HEK293 (cell line): ENCODE results near the gene B2M.

Source experiments
- CTCF ChIA-PET: fragments of 350-600 bp; formaldehyde crosslinking; extraction: SDS; loops from one replicate; lab custom pipeline; 2021; ENCODE audit warnings: antibody characterized with exemption; lab: Yijun Ruan, JAX
- POLR2A ChIA-PET: fragments of 300-600 bp; formaldehyde crosslinking; extraction: SDS; loops from one replicate; lab custom pipeline; 2020; ENCODE audit warnings: antibody characterized with exemption, inconsistent platforms; lab: Yijun Ruan, JAX
- H3K27ac ChIP-seq: fragments of 200-500 bp; sonication (Bioruptor generic); 2 replicates; pipeline ENCODE4 v1.5.1; 2014; ENCODE audit warnings: low read depth, low read length, control low read depth, inconsistent platforms; ENCODE audit errors: extremely low read depth
- H3K36me3 ChIP-seq, 2 experiments: fragments of 200-500 bp in 1 of 2; sonication (Bioruptor generic) in 1 of 2; 1 replicate in 1 of 2; 2 replicates in 1 of 2; pipeline ENCODE4 v1.5.1; 2014 to 2017; ENCODE audit warnings: inconsistent platforms in 2 of 2, low read length in 2 of 2; ENCODE audit not compliant: control insufficient read depth in 2 of 2, insufficient read depth in 1 of 2
- H3K4me1 ChIP-seq: fragments of 200-500 bp; sonication (Bioruptor generic); 2 replicates; pipeline ENCODE4 v1.5.1; 2014; ENCODE audit warnings: mild to moderate bottlenecking, low read length, inconsistent platforms; ENCODE audit not compliant: control insufficient read depth, insufficient read depth
- H3K4me3 ChIP-seq: 2 replicates; pipeline ENCODE4 v1.5.1; 2011; ENCODE audit warnings: low read depth, mild to moderate bottlenecking, control low read depth, low read length, moderate library complexity
- H3K9me3 ChIP-seq: fragments of 200-500 bp; sonication (Bioruptor generic); 2 replicates; pipeline ENCODE4 v1.5.1; 2014; ENCODE audit warnings: low read depth, low read length, inconsistent platforms; ENCODE audit not compliant: control insufficient read depth, insufficient read depth
- CTCF ChIP-seq: fragments of 450-650 bp; formaldehyde crosslinking; IDR thresholded peaks from 2 replicates; pipeline ENCODE4 v1.5.1; 2016; ENCODE audit warnings: missing biosample characterization, missing genetic modification characterization
- GLIS1 ChIP-seq: fragments of 450-650 bp; formaldehyde crosslinking; IDR thresholded peaks from 2 replicates; pipeline ENCODE4 v1.5.1; 2016; ENCODE audit warnings: missing biosample characterization, missing genetic modification characterization
- KLF8 ChIP-seq: fragments of 450-650 bp; formaldehyde crosslinking; IDR thresholded peaks from 2 replicates; pipeline ENCODE4 v1.5.1; 2016; ENCODE audit warnings: missing biosample characterization, missing genetic modification characterization
- ZBTB21 ChIP-seq: fragments of 450-650 bp; formaldehyde crosslinking; IDR thresholded peaks from 2 replicates; pipeline ENCODE4 v1.5.1; 2017; ENCODE audit warnings: missing biosample characterization, missing genetic modification characterization
- ZBTB7A ChIP-seq: fragments of 450-650 bp; formaldehyde crosslinking; IDR thresholded peaks from 2 replicates; pipeline ENCODE4 v1.5.1; 2016; ENCODE audit warnings: low read depth, missing biosample characterization, missing genetic modification characterization
- ZNF114 ChIP-seq: fragments of 450-650 bp; formaldehyde crosslinking; IDR thresholded peaks from 2 replicates; pipeline ENCODE4 v1.5.0; 2017; ENCODE audit warnings: missing biosample characterization, missing genetic modification characterization
- ZNF211 ChIP-seq: fragments of 450-650 bp; formaldehyde crosslinking; IDR thresholded peaks from 2 replicates; pipeline ENCODE4 v1.5.1; 2016; ENCODE audit warnings: low read depth, missing biosample characterization, missing genetic modification characterization
- ZNF214 ChIP-seq: fragments of 450-650 bp; formaldehyde crosslinking; IDR thresholded peaks from 2 replicates; pipeline ENCODE4 v1.5.1; 2017; ENCODE audit warnings: missing biosample characterization, mild to moderate bottlenecking, missing genetic modification characterization, borderline replicate concordance
- ZNF266 ChIP-seq: fragments of 450-650 bp; formaldehyde crosslinking; IDR thresholded peaks from 2 replicates; pipeline ENCODE4 v1.5.1; 2016; ENCODE audit warnings: missing biosample characterization, missing genetic modification characterization, low read depth
- ZNF274 ChIP-seq, 2 experiments: fragments of 200-500 bp in 1 of 2; fragments of 450-650 bp in 1 of 2; sonication (Bioruptor generic) in 1 of 2; formaldehyde crosslinking in 1 of 2; IDR thresholded peaks; 2 replicates each; pipeline versions ENCODE4 v1.5.1 to v1.6.1; 2014 to 2016; ENCODE audit warnings: borderline replicate concordance in 1 of 2, inconsistent platforms in 1 of 2, low read length in 1 of 2, missing biosample characterization in 1 of 2, missing genetic modification characterization in 1 of 2
- ZNF37A ChIP-seq: fragments of 450-650 bp; IDR thresholded peaks from 2 replicates; pipeline ENCODE4 v1.5.1; 2018; ENCODE audit warnings: missing biosample characterization, missing genetic modification characterization
- ZNF394 ChIP-seq: fragments of 450-650 bp; formaldehyde crosslinking; IDR thresholded peaks from 2 replicates; pipeline ENCODE4 v1.5.1; 2016; ENCODE audit warnings: missing biosample characterization, missing genetic modification characterization, mild to moderate bottlenecking, moderate library complexity, borderline replicate concordance
- ZNF449 ChIP-seq: fragments of 450-650 bp; formaldehyde crosslinking; IDR thresholded peaks from 2 replicates; pipeline ENCODE4 v1.5.1; 2017; ENCODE audit warnings: missing biosample characterization, mild to moderate bottlenecking, missing genetic modification characterization, moderate library complexity
- ZNF544 ChIP-seq: fragments of 450-650 bp; formaldehyde crosslinking; IDR thresholded peaks from 2 replicates; pipeline ENCODE4 v1.5.0; 2017; ENCODE audit warnings: missing biosample characterization, missing genetic modification characterization
- ZNF549 ChIP-seq: fragments of 450-650 bp; IDR thresholded peaks from 2 replicates; pipeline ENCODE4 v1.5.1; 2018; ENCODE audit warnings: missing biosample characterization, missing genetic modification characterization, mild to moderate bottlenecking, inconsistent platforms, moderate library complexity
- ZNF555 ChIP-seq: fragments of 450-650 bp; formaldehyde crosslinking; conservative IDR thresholded peaks from 2 replicates; pipeline ENCODE4 v1.5.1; 2017; ENCODE audit warnings: missing biosample characterization, mild to moderate bottlenecking, missing genetic modification characterization, inconsistent platforms
- ZNF571 ChIP-seq: fragments of 450-650 bp; formaldehyde crosslinking; IDR thresholded peaks from 2 replicates; pipeline ENCODE4 v1.5.0; 2017; ENCODE audit warnings: missing biosample characterization, missing genetic modification characterization
- ZNF580 ChIP-seq: fragments of 450-650 bp; formaldehyde crosslinking; IDR thresholded peaks from 2 replicates; pipeline ENCODE4 v1.5.1; 2016; ENCODE audit warnings: missing biosample characterization, missing genetic modification characterization
- ZNF629 ChIP-seq: fragments of 450-650 bp; formaldehyde crosslinking; IDR thresholded peaks from 2 replicates; pipeline ENCODE4 v1.5.1; 2017; ENCODE audit warnings: missing biosample characterization, missing genetic modification characterization
- ZNF677 ChIP-seq: fragments of 450-650 bp; IDR thresholded peaks from 2 replicates; pipeline ENCODE4 v1.5.0; 2018; ENCODE audit warnings: missing biosample characterization, mild to moderate bottlenecking, missing genetic modification characterization, moderate library complexity
- ZNF777 ChIP-seq: fragments of 450-650 bp; formaldehyde crosslinking; IDR thresholded peaks from 2 replicates; pipeline ENCODE4 v1.5.1; 2017; ENCODE audit warnings: missing biosample characterization, missing genetic modification characterization, borderline replicate concordance

The B2M gene

GRCh38 chr15:44712346-44713005, 1.2 kb downstream of the B2M start (continued):
- TF ChIP-seq ZNF37A (tag by site-specific recombination) (no peak), ZNF214 (no peak), ZNF580 (tag by site-specific recombination) (peak; percentile 16; the same call in 1 of the 2 replicates), KLF8 (no peak), ZNF449 (tag by site-specific recombination) (peak; percentile 76), GLIS1 (tag by site-specific recombination) (no peak), ZNF114 (tag by site-specific recombination) (no peak)

- Histone ChIP-seq H3K27ac (no peak overlapping the region), H3K4me1 (no peaks in the 10 kb centered on the region), H3K36me3 (peaks cover 15 to 38% of the 10 kb centered on the region in 2 experiments; a peak in 2 of 3 replicates), H3K4me3 (no peak overlapping the region; the same call in 1 of the 2 replicates), H3K9me3 (no peaks in the 10 kb centered on the region)
- TF ChIP-seq KLF8: no peak
- TF ChIP-seq CTCF (tag by site-specific recombination): peak; percentile 32; the same call in 1 of the 2 replicates
- TF ChIP-seq ZNF266 (tag by site-specific recombination): no peak
- ChIA-PET POLR2A (interaction anchor here (1.0 to 3.7 kb wide), 7 partner anchors 8 to 50 kb away, joined by 3 to 37 read pairs (median 16); partner anchors contain the start of genes SPG11 and TRIM69), CTCF (interaction anchor here (0.5 to 2.6 kb wide), 14 partner anchors 10 to 642 kb away, joined by 3 to 23 read pairs (median 4); partner anchors contain the start of genes SPG11 and TRIM69)
Measured at GRCh38 chr15:44713006-44713966, 2.0 kb downstream of the B2M start.

GRCh38 chr15:44715142-44715796, 4.0 kb downstream of the B2M start:
- peaks cover 15 to 42% of the 10 kb centered on the region in 2 experiments for H3K36me3 ChIP-seq
- no peak overlapping the region for H3K4me3 ChIP-seq
- POLR2A ChIA-PET: interaction anchor here (0.7 kb wide), 1 partner anchor 11 kb away, joined by 3 read pairs; no protein-coding TSS in a partner anchor
- H3K4me1 ChIP-seq: no peaks in the 10 kb centered on the region
- H3K27ac ChIP-seq: no peak overlapping the region
- TF ChIP-seq KLF8 (no peak), ZBTB7A (tag by site-specific recombination) (no peak), ZNF555 (tag by site-specific recombination) (no peak), ZNF544 (no peak), ZNF266 (tag by site-specific recombination) (no peak), ZNF274 (IDR thresholded peaks at IDR 0.05; ENCODE audit: low read length) (no peak), ZNF274 (tag by site-specific recombination; IDR thresholded peaks at IDR 0.05; ENCODE audit: borderline replicate concordance) (no peak), ZNF394 (no peak), ZNF677 (tag by site-specific recombination) (no peak), ZBTB21 (tag by site-specific recombination) (no peak), ZNF549 (tag by site-specific recombination) (no peak), ZNF211 (tag by site-specific recombination) (no peak), ZNF629 (tag by site-specific recombination) (no peak), ZNF571 (no peak), ZNF777 (tag by site-specific recombination) (no peak)
- no peaks in the 10 kb centered on the region for H3K9me3 ChIP-seq
- CTCF ChIA-PET: interaction anchor here (0.6 to 1.0 kb wide), 2 partner anchors 12 to 53 kb away, joined by 3 read pairs; no protein-coding TSS in a partner anchor
